Adipocyte (in vitro differentiated cells): ENCODE data around the gene HOXA5.

ENCODE experiments used
- DNase-seq: peaks from one replicate; pipeline ENCODE4 v3.0.0-alpha.2; 2015; ENCODE audit warnings: low read depth
- H3K27me3 ChIP-seq: replicated peaks from 2 replicates; pipeline ENCODE4 v1.7.0; 2013; ENCODE audit warnings: mild to moderate bottlenecking, low read length, moderate library complexity; ENCODE audit not compliant: control insufficient read depth, insufficient read depth
- H3K36me3 ChIP-seq: 2 replicates; pipeline ENCODE4 v1.7.0; 2013; ENCODE audit warnings: low read length, mild to moderate bottlenecking, moderate library complexity; ENCODE audit not compliant: control insufficient read depth, insufficient read depth, severe bottlenecking
- H3K4me1 ChIP-seq: 2 replicates; pipeline ENCODE4 v1.7.0; 2013; ENCODE audit warnings: mild to moderate bottlenecking, low read length, moderate library complexity; ENCODE audit not compliant: control insufficient read depth, insufficient read depth
- H3K4me3 ChIP-seq: 2 replicates; pipeline ENCODE4 v1.7.0; 2013; ENCODE audit warnings: mild to moderate bottlenecking, low read length, moderate library complexity
- H3K9ac ChIP-seq: 2 replicates; pipeline ENCODE4 v1.7.0; 2013; ENCODE audit warnings: mild to moderate bottlenecking, low read length, moderate library complexity
- H3K9me3 ChIP-seq: 2 replicates; pipeline ENCODE4 v1.7.0; 2013; ENCODE audit warnings: mild to moderate bottlenecking, low read length, moderate library complexity; ENCODE audit not compliant: control insufficient read depth

HOXA5 gene

GRCh38 chr7:27180431-27181420, 37.2 kb upstream of the HOXA5 start:
- DNase-seq: no peak
- Histone ChIP-seq H3K4me1 (peaks cover 70% of the 10 kb centered on the region), H3K9me3 (no peaks in the 10 kb centered on the region), H3K27me3 (no peaks in the 10 kb centered on the region), H3K9ac (peak overlapping the region; percentile 93), H3K36me3 (no peaks in the 10 kb centered on the region), H3K4me3 (peak overlapping the region; percentile 80)

GRCh38 chr7:27179503-27180430, 36.3 kb upstream of the HOXA5 start:
- H3K9me3 ChIP-seq: no peaks in the 10 kb centered on the region
- peaks cover 75% of the 10 kb centered on the region for H3K4me1 ChIP-seq
- DNase-seq: peak; percentile 70
- H3K4me3 ChIP-seq: peak overlapping the region; percentile 80
- peak overlapping the region; percentile 93 for H3K9ac ChIP-seq
- no peaks in the 10 kb centered on the region for H3K36me3 ChIP-seq
- no peaks in the 10 kb centered on the region for H3K27me3 ChIP-seq

- no peaks in the 10 kb centered on the region for H3K27me3 ChIP-seq
- H3K36me3 ChIP-seq: no peaks in the 10 kb centered on the region
- peaks cover 78% of the 10 kb centered on the region for H3K4me1 ChIP-seq
- H3K9me3 ChIP-seq: no peaks in the 10 kb centered on the region
- DNase-seq: no peak
- H3K9ac ChIP-seq: peak overlapping the region; percentile 93
- peak overlapping the region; percentile 80 for H3K4me3 ChIP-seq
Measured at GRCh38 chr7:27179030-27179429, 35.5 kb upstream of the HOXA5 start.

- Histone ChIP-seq H3K27me3 (no peaks in the 10 kb centered on the region), H3K4me1 (peaks cover 75% of the 10 kb centered on the region), H3K36me3 (no peaks in the 10 kb centered on the region), H3K9ac (peak overlapping the region; percentile 93), H3K9me3 (no peaks in the 10 kb centered on the region), H3K4me3 (peak overlapping the region; percentile 80)
- DNase-seq: no peak
Measured at GRCh38 chr7:27178366-27178765, 34.9 kb upstream of the HOXA5 start.

GRCh38 chr7:27177795-27178320, 34.4 kb upstream of the HOXA5 start:
- H3K9me3 ChIP-seq: no peaks in the 10 kb centered on the region
- no peaks in the 10 kb centered on the region for H3K27me3 ChIP-seq
- H3K36me3 ChIP-seq: no peaks in the 10 kb centered on the region
- H3K4me3 ChIP-seq: peak overlapping the region; percentile 80
- peak overlapping the region; percentile 93 for H3K9ac ChIP-seq
- no peak for DNase-seq
- peaks cover 71% of the 10 kb centered on the region for H3K4me1 ChIP-seq

- DNase-seq: no peak
Measured at GRCh38 chr7:27176962-27177794, 33.7 kb upstream of the HOXA5 start.

GRCh38 chr7:27176524-27176845, 33.0 kb upstream of the HOXA5 start:
- H3K9ac ChIP-seq: peak overlapping the region; percentile 93
- no peaks in the 10 kb centered on the region for H3K27me3 ChIP-seq
- peak overlapping the region; percentile 80 for H3K4me3 ChIP-seq
- peaks cover 65% of the 10 kb centered on the region for H3K4me1 ChIP-seq
- no peaks in the 10 kb centered on the region for H3K9me3 ChIP-seq
- no peak for DNase-seq
- no peaks in the 10 kb centered on the region for H3K36me3 ChIP-seq

More at GRCh38 chr7:27176962-27177794, 33.7 kb upstream of the HOXA5 start:
- Histone ChIP-seq H3K9ac (peak overlapping the region; percentile 93), H3K9me3 (no peaks in the 10 kb centered on the region), H3K36me3 (no peaks in the 10 kb centered on the region), H3K4me3 (peak overlapping the region; percentile 80), H3K4me1 (peaks cover 69% of the 10 kb centered on the region), H3K27me3 (no peaks in the 10 kb centered on the region)

- H3K4me1 ChIP-seq: peaks cover 61% of the 10 kb centered on the region
- no peaks in the 10 kb centered on the region for H3K36me3 ChIP-seq
- no peaks in the 10 kb centered on the region for H3K27me3 ChIP-seq
- no peaks in the 10 kb centered on the region for H3K9me3 ChIP-seq
- DNase-seq: no peak
- peak overlapping the region; percentile 80 for H3K4me3 ChIP-seq
- peak overlapping the region; percentile 93 for H3K9ac ChIP-seq
Measured at GRCh38 chr7:27175626-27176523, 32.4 kb upstream of the HOXA5 start.

- no peaks in the 10 kb centered on the region for H3K9me3 ChIP-seq
- H3K4me3 ChIP-seq: peak overlapping the region; percentile 94
- peak overlapping the region; percentile 93 for H3K9ac ChIP-seq
- DNase-seq: no peak
- H3K27me3 ChIP-seq: no peaks in the 10 kb centered on the region
- no peaks in the 10 kb centered on the region for H3K36me3 ChIP-seq
- H3K4me1 ChIP-seq: peaks cover 54% of the 10 kb centered on the region
Measured at GRCh38 chr7:27174874-27175625, 31.6 kb upstream of the HOXA5 start.
